HL-60 (cell line): ENCODE results near the gene LGALS12.

ENCODE experiments used
- DNase-seq, 2 experiments: peaks; one replicate each; pipeline ENCODE4 v3.0.0-alpha.2; 2010 to 2020; ENCODE audit warnings: low read depth in 1 of 2, low spot score in 1 of 2
- H3K27ac ChIP-seq: fragments of 250-450 bp; sonication (Bioruptor Pico); replicated peaks from 2 replicates; pipeline ENCODE4 v1.5.1; 2020; ENCODE audit warnings: mild to moderate bottlenecking, moderate library complexity
- H3K27me3 ChIP-seq: fragments of 250-450 bp; sonication (Bioruptor Pico); 2 replicates; pipeline ENCODE4 v1.5.1; 2021; ENCODE audit warnings: mild to moderate bottlenecking, moderate library complexity; ENCODE audit not compliant: insufficient read depth, poor library complexity, severe bottlenecking
- H3K4me3 ChIP-seq: replicated peaks from 2 replicates; pipeline ENCODE4 v1.5.1; 2011; ENCODE audit warnings: mild to moderate bottlenecking, control low read depth, low read length; ENCODE audit not compliant: insufficient read depth
- CTCF ChIP-seq: IDR thresholded peaks from one replicate; pipeline ENCODE4 v1.5.1; 2011; ENCODE audit warnings: low read length, control low read depth, inconsistent platforms; ENCODE audit not compliant: insufficient read depth
- GABPA ChIP-seq: IDR thresholded peaks from 2 replicates; pipeline ENCODE4 v1.6.1; 2012; ENCODE audit warnings: low read depth
- POLR2AphosphoS5 ChIP-seq: IDR thresholded peaks from 2 replicates; pipeline ENCODE4 v1.6.1; 2012; ENCODE audit warnings: low read depth
- REST ChIP-seq: IDR thresholded peaks from 2 replicates; pipeline ENCODE4 v1.6.1; 2012; ENCODE audit warnings: low read depth; ENCODE audit not compliant: insufficient replicate concordance
- SPI1 ChIP-seq: IDR thresholded peaks from 2 replicates; pipeline ENCODE4 v1.6.1; 2012; ENCODE audit warnings: low read depth, mild to moderate bottlenecking, borderline replicate concordance

Gene LGALS12

GRCh38 chr11:63470311-63470710 is 35.6 kb upstream of the LGALS12 start:
- TF ChIP-seq CTCF (no peak), REST (no peak), GABPA (no peak), SPI1 (no peak), POLR2AphosphoS5 (no peak)
- no peak overlapping the region for H3K4me3 ChIP-seq
- no peak overlapping the region for H3K27ac ChIP-seq
- H3K27me3 ChIP-seq: no peaks in the 10 kb centered on the region
- no peak for DNase-seq

GRCh38 chr11:63472372-63472771 is 33.5 kb upstream of the LGALS12 start:
- DNase-seq: no peak
- Histone ChIP-seq H3K27me3 (no peaks in the 10 kb centered on the region), H3K27ac (no peak overlapping the region), H3K4me3 (no peak overlapping the region)
- TF ChIP-seq SPI1: no peak
- TF ChIP-seq POLR2AphosphoS5: no peak
- TF ChIP-seq CTCF: no peak
- no peak for TF ChIP-seq GABPA
- TF ChIP-seq REST: no peak

GRCh38 chr11:63476618-63477017 is 29.3 kb upstream of the LGALS12 start:
- Histone ChIP-seq H3K4me3 (no peak overlapping the region), H3K27me3 (no peaks in the 10 kb centered on the region), H3K27ac (no peak overlapping the region)
- DNase-seq: no peak
- TF ChIP-seq CTCF (no peak), GABPA (no peak), REST (no peak), SPI1 (no peak), POLR2AphosphoS5 (no peak)
